Astrocyte (in vitro differentiated cells and primary cell): ENCODE data around the gene ARF1. TPM values are rescaled to one million over a fixed set of nuclear protein-coding genes. Genes with fewer than 3 reads are reported as not detected.

Experiments used
- DNase-seq: peaks from one replicate; pipeline ENCODE4 v3.0.0-alpha.2; 2010; ENCODE audit warnings: low read depth
- FAIRE-seq: peaks from 2 replicates; lab custom pipeline; 2011; peaks lifted over from hg19 to GRCh38; lab: Jason Lieb, UNC
- H2AFZ ChIP-seq: 2 replicates; pipeline ENCODE4 v1.6.0; 2012; ENCODE audit warnings: low read depth, low read length, inconsistent platforms
- H3K27ac ChIP-seq: 2 replicates; pipeline ENCODE4 v1.5.1; 2011; ENCODE audit warnings: low read depth, low read length, inconsistent platforms
- H3K27me3 ChIP-seq: 2 replicates; pipeline ENCODE4 v1.6.0; 2011; ENCODE audit warnings: low read length, inconsistent platforms; ENCODE audit not compliant: insufficient read depth
- H3K36me3 ChIP-seq: 2 replicates; pipeline ENCODE4 v1.5.1; 2011; ENCODE audit warnings: low read length, inconsistent platforms; ENCODE audit not compliant: insufficient read depth
- H3K4me1 ChIP-seq: 2 replicates; pipeline ENCODE4 v1.5.1; 2011; ENCODE audit warnings: low read length, inconsistent platforms; ENCODE audit not compliant: insufficient read depth
- H3K4me2 ChIP-seq: 2 replicates; pipeline ENCODE4 v1.6.0; 2012; ENCODE audit warnings: low read length, inconsistent platforms
- H3K4me3 ChIP-seq: 2 replicates; pipeline ENCODE4 v1.5.1; 2011; ENCODE audit warnings: low read depth, mild to moderate bottlenecking, low read length, inconsistent platforms; ENCODE audit not compliant: insufficient read depth
- H3K79me2 ChIP-seq: 2 replicates; pipeline ENCODE4 v1.6.0; 2012; ENCODE audit warnings: mild to moderate bottlenecking, low read length, inconsistent platforms; ENCODE audit not compliant: insufficient read depth
- H3K9ac ChIP-seq: 2 replicates; pipeline ENCODE4 v1.6.0; 2012; ENCODE audit warnings: mild to moderate bottlenecking, low read length, inconsistent platforms
- H3K9me3 ChIP-seq: 2 replicates; pipeline ENCODE4 v1.5.1; 2012; ENCODE audit warnings: low read depth, mild to moderate bottlenecking, low read length, inconsistent platforms; ENCODE audit not compliant: insufficient read depth
- H4K20me1 ChIP-seq: 2 replicates; pipeline ENCODE4 v1.6.0; 2012; ENCODE audit warnings: low read length, inconsistent platforms; ENCODE audit not compliant: insufficient read depth
- H3K27ac Mint-ChIP-seq: one replicate; pipeline ENCODE4 v1.8.0; 2021; ENCODE audit warnings: mild to moderate bottlenecking, mixed read lengths; ENCODE audit not compliant: unreplicated experiment
- H3K27me3 Mint-ChIP-seq: one replicate; pipeline ENCODE4 v1.8.0; 2021; ENCODE audit warnings: low read depth, mixed read lengths; ENCODE audit not compliant: unreplicated experiment
- H3K36me3 Mint-ChIP-seq: one replicate; pipeline ENCODE4 v1.8.0; 2021; ENCODE audit warnings: low read depth, mixed read lengths; ENCODE audit not compliant: unreplicated experiment
- H3K4me1 Mint-ChIP-seq: one replicate; pipeline ENCODE4 v1.8.0; 2021; ENCODE audit warnings: low read depth, mixed read lengths; ENCODE audit not compliant: unreplicated experiment
- H3K4me3 Mint-ChIP-seq: one replicate; pipeline ENCODE4 v1.8.0; 2021; ENCODE audit warnings: mild to moderate bottlenecking, moderate library complexity, mixed read lengths; ENCODE audit not compliant: unreplicated experiment
- H3K9me3 Mint-ChIP-seq: one replicate; pipeline ENCODE4 v1.8.0; 2021; ENCODE audit warnings: mild to moderate bottlenecking, mixed read lengths; ENCODE audit not compliant: unreplicated experiment
- EZH2 ChIP-seq: IDR thresholded peaks from 2 replicates; pipeline ENCODE4 v1.6.1; 2012; ENCODE audit warnings: mild to moderate bottlenecking, low read length, inconsistent platforms; ENCODE audit not compliant: insufficient read depth
- total RNA-seq: library from RNA; stranded (reverse); gene quantifications from 2 replicates; pipeline ENCODE4 v1.2.1, GENCODE V29; 2021
- TF ChIP-seq, protein P1 (sequence below): IDR thresholded peaks from 2 replicates; pipeline ENCODE4 v1.5.1; 2011; ENCODE audit warnings: low read depth, mild to moderate bottlenecking, inconsistent platforms, low read length, moderate library complexity; ENCODE audit not compliant: insufficient read depth

ARF1 gene
- total RNA-seq, 1 donor from 2014 or later, result 431 TPM

DNA sequence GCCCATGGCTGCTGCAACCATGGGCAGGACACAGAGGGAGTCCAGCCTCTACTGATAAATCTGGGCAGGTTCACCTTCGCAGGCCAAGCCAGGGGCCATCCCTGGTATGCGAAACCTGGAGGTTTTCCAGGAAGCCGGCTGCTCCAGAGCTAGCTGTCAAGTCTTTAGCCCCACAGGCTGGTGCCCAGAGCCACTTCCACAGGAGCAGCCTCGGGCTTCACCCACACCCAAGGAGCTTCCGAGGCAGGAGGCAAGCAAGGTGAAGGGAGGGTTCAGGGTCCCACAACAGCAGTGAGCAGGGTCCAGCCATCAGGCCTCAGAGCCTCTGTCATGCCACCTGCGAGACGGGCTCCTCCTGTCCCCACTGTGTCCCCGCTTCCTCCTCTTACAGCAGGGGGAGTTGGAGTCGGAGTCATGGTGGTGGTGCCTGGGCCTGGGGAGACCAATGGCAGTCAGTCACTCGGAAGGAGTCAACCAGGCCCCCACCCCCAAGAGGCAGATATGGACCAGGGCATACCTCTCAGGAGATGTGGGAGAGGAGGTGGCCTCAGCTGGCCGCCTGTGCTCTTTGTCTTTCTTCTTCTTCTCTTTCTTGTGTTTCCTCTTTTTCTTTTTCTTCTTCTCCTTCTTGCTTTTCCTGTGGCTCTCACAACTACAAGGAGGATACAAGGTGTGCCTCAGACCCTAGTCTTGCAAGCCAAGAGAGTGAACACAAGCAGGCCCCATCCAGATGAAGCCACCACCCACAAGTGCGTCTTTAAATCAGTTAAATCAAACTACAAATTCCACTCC is 18.5 kb downstream of the ARF1 start:
- no peak overlapping the region for H3K27ac Mint-ChIP-seq
- peaks cover 60% of the 10 kb centered on the region for H4K20me1 ChIP-seq
- peak overlapping the region; percentile 84 for H3K9ac ChIP-seq
- peaks cover 4% of the 10 kb centered on the region for H3K4me1 ChIP-seq
- H3K79me2 ChIP-seq, result peaks cover 74% of the 10 kb centered on the region
- peaks cover 15% of the 10 kb centered on the region for H3K36me3 ChIP-seq
- H3K36me3 Mint-ChIP-seq, result peaks cover 12% of the 10 kb centered on the region
- TF ChIP-seq EZH2, result no peak
- TF ChIP-seq, protein P1, sequence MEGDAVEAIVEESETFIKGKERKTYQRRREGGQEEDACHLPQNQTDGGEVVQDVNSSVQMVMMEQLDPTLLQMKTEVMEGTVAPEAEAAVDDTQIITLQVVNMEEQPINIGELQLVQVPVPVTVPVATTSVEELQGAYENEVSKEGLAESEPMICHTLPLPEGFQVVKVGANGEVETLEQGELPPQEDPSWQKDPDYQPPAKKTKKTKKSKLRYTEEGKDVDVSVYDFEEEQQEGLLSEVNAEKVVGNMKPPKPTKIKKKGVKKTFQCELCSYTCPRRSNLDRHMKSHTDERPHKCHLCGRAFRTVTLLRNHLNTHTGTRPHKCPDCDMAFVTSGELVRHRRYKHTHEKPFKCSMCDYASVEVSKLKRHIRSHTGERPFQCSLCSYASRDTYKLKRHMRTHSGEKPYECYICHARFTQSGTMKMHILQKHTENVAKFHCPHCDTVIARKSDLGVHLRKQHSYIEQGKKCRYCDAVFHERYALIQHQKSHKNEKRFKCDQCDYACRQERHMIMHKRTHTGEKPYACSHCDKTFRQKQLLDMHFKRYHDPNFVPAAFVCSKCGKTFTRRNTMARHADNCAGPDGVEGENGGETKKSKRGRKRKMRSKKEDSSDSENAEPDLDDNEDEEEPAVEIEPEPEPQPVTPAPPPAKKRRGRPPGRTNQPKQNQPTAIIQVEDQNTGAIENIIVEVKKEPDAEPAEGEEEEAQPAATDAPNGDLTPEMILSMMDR, result no peak
- peak overlapping the region; percentile 90 for H3K4me2 ChIP-seq
- H3K27me3 ChIP-seq, result no peaks in the 10 kb centered on the region
- no peak overlapping the region for H2AFZ ChIP-seq
- DNase-seq (no peak), FAIRE-seq (no peak)
- no peak overlapping the region for H3K27ac ChIP-seq
- H3K9me3 Mint-ChIP-seq, result no peaks in the 10 kb centered on the region
- no peak overlapping the region for H3K4me3 ChIP-seq
- no peaks in the 10 kb centered on the region for H3K9me3 ChIP-seq
- H3K4me3 Mint-ChIP-seq, result peak overlapping the region; percentile 81
- no peaks in the 10 kb centered on the region for H3K27me3 Mint-ChIP-seq
- H3K4me1 Mint-ChIP-seq, result peaks cover 11% of the 10 kb centered on the region

GRCh38 chr1:228101614-228101993 is 19.1 kb downstream of the ARF1 start:
- no peak overlapping the region for H3K27ac Mint-ChIP-seq
- H2AFZ ChIP-seq, result no peak overlapping the region
- H3K4me1 Mint-ChIP-seq, result peaks cover 8% of the 10 kb centered on the region
- DNase-seq (no peak), FAIRE-seq (no peak)
- no peak overlapping the region for H3K27ac ChIP-seq
- peak overlapping the region; percentile 61 for H3K4me3 ChIP-seq
- peaks cover 15% of the 10 kb centered on the region for H3K36me3 ChIP-seq
- H3K36me3 Mint-ChIP-seq, result peaks cover 12% of the 10 kb centered on the region
- H3K9ac ChIP-seq, result peak overlapping the region; percentile 84
- H3K4me3 Mint-ChIP-seq, result peak overlapping the region; percentile 81
- H3K9me3 ChIP-seq, result no peaks in the 10 kb centered on the region
- TF ChIP-seq, protein P1, result no peak
- no peak for TF ChIP-seq EZH2
- no peaks in the 10 kb centered on the region for H3K27me3 Mint-ChIP-seq
- peaks cover 4% of the 10 kb centered on the region for H3K4me1 ChIP-seq
- peak overlapping the region; percentile 90 for H3K4me2 ChIP-seq
- no peaks in the 10 kb centered on the region for H3K27me3 ChIP-seq
- no peaks in the 10 kb centered on the region for H3K9me3 Mint-ChIP-seq
- H3K79me2 ChIP-seq, result peaks cover 68% of the 10 kb centered on the region
- peaks cover 54% of the 10 kb centered on the region for H4K20me1 ChIP-seq
